Activated CD8-positive, alpha-beta memory T cell treated with anti-CD3 and anti-CD28 coated beads, Interleukin-2, amount 50 U/mL, for 1 hour (primary cell): ENCODE measurements around the gene UGCG.
"Not testable (repeated sequence)": the region's sequence is repeated elsewhere in the genome, so short reads cannot be mapped to it uniquely, and the experiment has no call there.

Source experiments
- DNase-seq: peaks from one replicate; pipeline ENCODE4 v3.0.0-alpha.2; 2020; ENCODE audit errors: extremely low read depth

Gene UGCG

GRCh38 chr9:111919875-111920274, 23.3 kb downstream of the UGCG start:
- DNase-seq, result no peak

DNA sequence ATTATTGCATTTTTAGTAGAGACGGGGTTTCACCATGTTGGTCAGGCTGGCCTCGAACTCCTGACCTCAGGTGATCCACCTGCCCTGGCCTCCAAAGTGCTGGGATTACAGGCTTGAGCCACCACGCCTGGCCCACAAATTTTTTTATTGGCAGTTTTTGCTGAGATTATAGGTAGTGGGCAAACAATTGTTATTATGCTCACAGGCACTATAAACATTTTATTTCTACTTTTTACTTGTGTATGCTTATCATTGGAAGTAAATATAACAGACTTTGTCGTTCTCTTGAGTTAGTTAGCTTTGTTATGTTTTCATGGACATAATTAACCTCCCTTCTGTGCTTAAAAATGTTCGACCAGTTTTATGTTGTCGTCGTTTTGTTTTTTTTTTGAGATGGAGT, 23.9 kb downstream of the UGCG start:
- no peak for DNase-seq

DNA sequence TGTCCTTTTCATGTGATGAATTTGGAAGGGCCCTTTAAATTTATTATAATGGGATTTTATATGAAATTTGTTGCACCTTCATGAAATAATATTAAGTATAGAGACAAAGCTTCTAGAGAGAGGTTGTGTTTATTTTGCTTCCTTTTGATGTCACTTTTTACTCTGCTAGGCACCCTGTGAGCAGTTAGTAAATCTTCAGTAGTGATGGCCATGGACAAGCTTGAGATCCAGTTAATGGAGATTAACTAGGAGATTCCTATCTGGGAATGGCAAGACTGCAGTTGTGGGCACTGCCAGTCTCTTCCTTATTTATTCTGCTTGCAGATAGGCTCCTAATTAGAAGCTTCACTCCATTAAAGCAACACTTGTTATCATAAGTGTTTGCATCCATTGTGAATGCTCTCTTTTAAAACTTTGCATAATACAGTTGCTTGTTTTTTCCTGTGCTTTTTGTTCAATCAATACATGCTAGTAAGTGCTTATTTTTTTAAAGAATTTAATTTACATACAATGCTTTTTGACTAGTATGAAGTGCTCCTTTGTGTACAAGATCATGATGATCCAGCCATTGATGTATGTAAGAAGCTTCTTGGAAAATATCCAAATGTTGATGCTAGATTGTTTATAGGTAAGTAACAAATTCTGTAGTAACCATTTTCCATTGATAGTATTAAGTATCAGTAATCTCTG, 25.9 kb downstream of the UGCG start:
- no peak for DNase-seq

GRCh38 chr9:111924281-111924680, 27.7 kb downstream of the UGCG start:
- DNase-seq, result no peak

- no peak for DNase-seq
Measured at GRCh38 chr9:111925017-111925770, 28.6 kb downstream of the UGCG start.

DNA sequence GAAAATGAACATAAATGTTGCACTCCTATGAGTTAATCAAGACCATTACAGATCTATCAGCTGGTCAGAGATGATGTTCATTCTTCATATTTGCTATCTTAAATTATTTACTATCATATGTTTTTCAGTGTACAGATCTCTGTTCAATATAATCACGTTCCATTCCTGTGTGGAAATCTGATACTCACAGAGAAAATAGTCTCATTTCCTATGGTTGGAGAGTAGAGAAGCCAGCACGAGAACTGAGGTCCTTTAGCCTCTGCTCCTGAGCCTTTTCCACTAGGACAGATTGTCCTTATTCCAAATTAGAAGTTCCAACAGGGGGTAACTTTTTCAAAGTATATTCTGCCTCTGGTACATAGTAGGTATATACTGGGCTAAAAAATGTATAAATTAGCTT, 29.2 kb downstream of the UGCG start:
- DNase-seq, result no peak

DNA sequence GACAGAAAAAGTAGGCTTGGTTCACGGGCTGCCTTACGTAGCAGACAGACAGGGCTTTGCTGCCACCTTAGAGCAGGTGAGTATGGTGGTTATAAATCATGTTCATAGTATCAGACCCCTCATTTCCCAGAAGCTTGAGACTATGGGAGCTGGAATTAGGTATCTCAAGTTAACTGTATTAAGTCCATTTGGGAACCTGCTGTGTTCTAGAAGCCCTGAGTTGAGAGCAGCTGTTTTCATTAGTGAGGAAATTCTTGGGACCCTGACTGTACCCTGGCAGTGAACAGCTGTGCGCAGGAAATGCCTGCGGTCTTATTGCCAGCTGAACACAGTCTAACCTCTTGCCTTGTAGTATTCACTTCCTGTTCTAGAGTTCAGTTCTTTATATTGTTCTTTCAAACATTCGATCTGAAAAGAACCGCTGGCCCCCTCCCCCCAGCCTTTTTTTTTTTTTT, 29.8 kb downstream of the UGCG start:
- DNase-seq, result no peak

- DNase-seq, result no peak
Measured at GRCh38 chr9:111928359-111928720, 31.7 kb downstream of the UGCG start.

DNA sequence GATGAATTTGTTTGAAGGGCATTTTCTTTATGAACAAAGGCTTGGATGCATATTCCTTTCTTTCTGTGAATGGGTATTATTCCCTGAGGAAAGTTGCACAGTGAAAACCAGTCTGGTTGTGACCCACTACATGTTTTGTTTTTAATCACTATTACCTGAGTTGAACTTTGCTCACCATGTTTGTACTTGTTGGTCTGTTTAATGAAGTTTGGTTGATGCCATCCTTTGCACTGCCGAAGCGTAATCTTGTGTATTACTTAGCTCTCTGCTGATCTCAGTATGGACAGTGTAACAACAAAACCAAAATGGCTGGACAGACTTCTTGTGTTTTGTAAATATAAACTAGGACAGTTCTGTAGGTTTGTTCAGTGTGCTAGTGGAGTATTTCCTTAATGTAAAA, 38.1 kb downstream of the UGCG start:
- no peak for DNase-seq

DNA sequence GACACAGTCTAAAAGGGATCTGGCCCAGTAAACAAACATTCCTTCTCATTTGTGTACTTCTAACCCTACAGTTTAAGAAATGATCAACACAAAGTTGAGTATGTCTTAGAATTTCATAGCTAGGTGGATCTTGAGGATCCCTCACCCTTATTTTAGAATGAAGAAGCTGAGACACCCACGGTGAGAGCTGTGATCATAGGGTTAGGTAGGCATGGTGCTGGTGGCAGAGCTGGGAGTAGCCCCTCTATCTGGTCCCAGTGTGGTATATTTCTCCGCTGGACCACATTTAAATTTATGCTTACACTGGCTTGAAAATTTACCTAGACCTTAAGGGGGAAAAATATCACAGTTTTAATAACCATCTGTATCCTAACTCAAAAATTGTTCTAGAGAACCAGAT, 39.8 kb downstream of the UGCG start:
- DNase-seq, result no peak

DNA sequence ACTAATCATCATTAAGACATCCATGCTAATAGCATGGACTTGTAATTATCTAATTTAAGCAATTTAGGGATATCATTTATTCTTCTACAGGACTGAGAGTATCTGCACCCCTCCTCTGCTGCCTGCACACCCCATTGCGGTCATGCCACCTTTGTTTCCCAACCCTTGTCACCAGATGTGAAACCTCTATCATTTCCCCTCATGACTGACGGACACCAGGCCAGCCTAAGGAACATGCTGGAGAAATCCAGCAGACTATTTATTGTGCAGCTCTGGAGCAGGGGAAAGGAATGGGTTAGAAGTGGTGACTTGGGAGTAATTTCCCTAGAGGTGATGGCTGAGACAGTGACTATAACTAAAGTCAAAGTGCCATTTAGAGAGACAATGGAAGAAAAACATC, 40.7 kb downstream of the UGCG start:
- DNase-seq, result no peak

GRCh38 chr9:111937781-111938426, 41.3 kb downstream of the UGCG start:
- no peak for DNase-seq

- DNase-seq, result no peak
Measured at GRCh38 chr9:111938427-111938800, 41.8 kb downstream of the UGCG start.

DNA sequence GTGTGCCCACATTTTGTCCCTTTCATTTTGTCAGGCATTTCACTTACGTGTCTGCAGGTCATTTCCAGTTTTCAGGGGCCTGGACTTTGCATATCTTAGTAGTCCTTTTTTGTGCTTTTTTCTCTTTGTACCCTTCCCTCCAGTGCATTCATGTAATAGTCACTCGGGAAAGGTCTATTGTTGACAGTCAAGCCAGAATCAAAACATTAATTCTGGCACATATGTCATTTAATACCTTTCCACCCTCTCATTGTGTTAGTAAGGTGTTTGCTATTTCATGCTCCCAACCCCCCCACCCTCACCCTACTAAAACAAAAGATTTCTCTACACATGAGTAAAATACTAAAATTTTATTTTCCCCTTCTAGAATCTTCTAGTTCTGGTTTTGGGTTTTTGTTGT, 42.7 kb downstream of the UGCG start:
- no peak for DNase-seq

DNA sequence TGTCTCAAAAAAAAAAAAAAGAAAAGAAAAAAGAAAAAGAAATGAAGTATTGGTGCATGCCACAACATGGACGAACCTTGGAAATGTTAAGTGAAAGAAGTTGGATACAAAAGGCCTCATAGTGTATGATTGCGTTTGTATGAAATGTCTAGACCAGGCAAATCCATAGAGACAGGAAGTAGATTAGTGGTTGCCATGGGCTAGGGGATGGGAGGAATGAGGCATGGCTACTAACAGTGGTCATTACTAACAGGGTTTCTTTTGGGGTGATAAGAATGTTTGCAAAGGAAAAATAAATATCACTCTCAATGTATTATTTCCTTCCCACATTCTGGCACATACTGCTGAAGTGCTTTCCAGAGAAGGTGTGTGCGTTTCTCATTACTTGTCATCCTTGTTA, 44.1 kb downstream of the UGCG start:
- DNase-seq, result no peak

DNA sequence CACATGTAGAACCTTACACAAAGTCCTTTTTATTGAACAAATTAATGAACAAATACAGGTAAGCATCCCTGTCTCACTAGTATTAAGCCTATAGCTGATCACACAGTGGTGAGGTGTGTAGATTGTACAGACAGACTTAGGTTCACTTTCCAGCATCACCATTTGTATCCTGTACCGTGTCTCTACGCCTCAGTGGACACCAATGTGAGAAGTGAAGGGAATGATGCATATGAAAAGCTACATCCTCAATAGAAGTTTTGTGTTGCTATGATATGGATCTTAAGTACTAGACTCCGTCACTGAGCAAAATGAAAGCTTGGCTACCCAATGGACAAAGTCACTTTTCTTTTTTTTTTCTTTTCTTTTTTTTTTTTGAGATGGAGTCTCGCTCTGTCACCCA, 46.6 kb downstream of the UGCG start:
- no peak for DNase-seq

DNA sequence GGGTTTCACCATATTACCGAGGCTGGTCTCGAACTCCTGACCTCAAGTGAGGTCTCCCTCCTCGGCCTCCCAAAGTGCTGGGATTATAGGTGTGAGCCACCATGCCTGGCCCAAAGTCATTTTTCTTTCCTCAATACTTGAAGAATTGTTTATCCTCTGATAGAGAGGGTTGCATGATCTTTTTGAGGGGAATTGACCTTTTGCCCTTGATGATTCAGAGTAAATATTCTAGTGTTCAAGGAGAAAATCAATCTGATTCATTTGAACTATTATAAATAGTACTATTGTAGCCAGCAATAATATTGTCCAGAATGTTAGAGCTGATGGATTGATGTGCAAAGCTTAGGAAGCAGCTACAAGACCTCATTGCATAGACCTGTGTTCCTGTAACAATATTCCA, 47.1 kb downstream of the UGCG start:
- no peak for DNase-seq

DNA sequence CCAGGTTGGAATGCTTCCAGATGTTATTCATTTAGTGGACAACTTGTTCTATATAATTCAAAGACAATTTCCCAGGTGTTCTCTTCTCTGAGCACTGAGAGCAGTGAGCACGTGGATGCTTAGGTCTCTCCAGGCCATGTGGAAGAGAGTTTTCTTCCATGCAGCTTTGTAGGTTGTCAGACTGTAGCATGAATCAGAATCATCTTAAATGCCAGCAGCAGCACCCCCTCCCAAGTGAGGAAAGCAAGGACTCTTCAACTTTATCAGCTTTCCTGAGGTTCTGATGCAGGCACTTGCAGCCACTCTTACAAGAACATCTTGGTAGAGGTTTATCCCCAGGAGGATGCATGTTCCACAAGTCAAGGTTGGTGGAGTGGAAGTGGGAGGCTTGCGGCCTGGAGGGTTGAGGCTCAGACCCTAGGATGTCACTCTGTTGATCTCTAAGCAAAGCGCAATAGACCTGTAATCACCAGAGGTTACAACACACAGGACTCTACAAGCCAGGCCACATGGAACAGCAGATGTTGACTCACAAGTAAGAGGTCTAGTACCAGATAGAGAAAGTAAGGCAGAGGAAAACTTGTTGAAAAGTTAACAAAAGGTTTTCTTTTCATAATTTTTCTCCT, 47.7 kb downstream of the UGCG start:
- no peak for DNase-seq

- DNase-seq, result no peak
Measured at GRCh38 chr9:111945216-111945615, 48.6 kb downstream of the UGCG start.

GRCh38 chr9:111948109-111948508, 51.5 kb downstream of the UGCG start:
- not testable (repeated sequence) for DNase-seq

- DNase-seq, result no peak
Measured at GRCh38 chr9:111948951-111949350, 52.3 kb downstream of the UGCG start.

- no peak for DNase-seq
Measured at GRCh38 chr9:111949919-111950318, 53.3 kb downstream of the UGCG start.

DNA sequence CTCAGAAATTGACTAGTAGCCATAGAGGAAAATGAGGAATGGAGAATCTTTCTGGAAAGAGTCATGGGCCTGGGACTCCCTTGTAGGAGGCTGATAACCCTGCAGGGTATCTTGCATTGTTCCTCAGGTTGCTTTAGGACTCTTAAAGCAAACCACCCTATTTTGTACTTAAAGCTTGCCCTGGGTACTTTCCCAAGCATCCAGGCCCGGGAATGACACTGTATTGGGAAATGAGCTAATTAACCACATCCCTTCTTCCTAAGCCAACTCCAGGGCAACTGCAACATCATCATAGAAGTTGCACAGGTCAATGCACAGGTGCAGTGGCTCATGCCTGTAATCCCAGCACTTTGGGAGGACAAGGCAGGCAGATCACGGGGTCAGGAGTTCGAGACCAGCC, 55.9 kb downstream of the UGCG start:
- no peak for DNase-seq
